Calu3 (cell line): ENCODE results near the gene AMDHD2. TPM values are rescaled to one million over a fixed set of nuclear protein-coding genes. Genes with fewer than 3 reads are reported as not detected.
A peak's percentile ranks its signal among the peaks of the same experiment; 100 is the strongest.
"Not testable (repeated sequence)": the region's sequence is repeated elsewhere in the genome, so short reads cannot be mapped to it uniquely, and the experiment has no call there.

ENCODE experiments used
- BruUV-seq: library from RNA; stranded (reverse); fragments of 400-500 nt; replicated peaks from 2 replicates; lab custom pipeline; 2021; lab: Mats Ljungman, UMichigan
- CTCF ChIA-PET: fragments of 300-600 bp; sonication (Branson Sonifier 250); formaldehyde crosslinking; loops from one replicate; lab custom pipeline; 2022; ENCODE audit warnings: antibody characterized with exemption; lab: Charles Lee
- DNase-seq: peaks from one replicate; pipeline ENCODE4 v3.0.0; 2022
- H3K27ac Mint-ChIP-seq: one replicate; pipeline ENCODE4 v1.8.0; 2022; ENCODE audit warnings: mixed read lengths; ENCODE audit not compliant: unreplicated experiment
- H3K27me3 Mint-ChIP-seq: one replicate; pipeline ENCODE4 v1.8.0; 2022; ENCODE audit warnings: mixed read lengths; ENCODE audit not compliant: unreplicated experiment
- H3K36me3 Mint-ChIP-seq: one replicate; pipeline ENCODE4 v1.8.0; 2022; ENCODE audit warnings: mild to moderate bottlenecking, moderate library complexity, mixed read lengths; ENCODE audit not compliant: insufficient read depth, unreplicated experiment
- H3K4me1 Mint-ChIP-seq: one replicate; pipeline ENCODE4 v1.8.0; 2022; ENCODE audit warnings: mild to moderate bottlenecking, low read depth, mixed read lengths; ENCODE audit not compliant: unreplicated experiment
- H3K4me3 Mint-ChIP-seq: one replicate; pipeline ENCODE4 v1.8.0; 2022; ENCODE audit warnings: mild to moderate bottlenecking, low read depth, moderate library complexity, mixed read lengths; ENCODE audit not compliant: unreplicated experiment
- H3K9me3 Mint-ChIP-seq: one replicate; pipeline ENCODE4 v1.8.0; 2022; ENCODE audit warnings: low read depth, mixed read lengths; ENCODE audit not compliant: unreplicated experiment
- intact Hi-C: fragments of 100-400 bp; cut with micrococcal nuclease; formaldehyde crosslinking; loops from one replicate; pipeline ENCODE4 v1.10.0; 2022; ENCODE audit not compliant: unreplicated experiment
- total RNA-seq: library from RNA; stranded (reverse); gene quantifications from 2 replicates; pipeline ENCODE4 v1.2.3, GENCODE V29; 2022
- TF ChIP-seq, protein P1 (sequence below): fragments of 200-600 bp; IDR thresholded peaks from one replicate; pipeline ENCODE4 v1.8.0; 2022; ENCODE audit warnings: antibody characterized with exemption; ENCODE audit not compliant: unreplicated experiment

The AMDHD2 gene
- total RNA-seq, 1 experiment from 2014 or later = 60.2 TPM

DNA sequence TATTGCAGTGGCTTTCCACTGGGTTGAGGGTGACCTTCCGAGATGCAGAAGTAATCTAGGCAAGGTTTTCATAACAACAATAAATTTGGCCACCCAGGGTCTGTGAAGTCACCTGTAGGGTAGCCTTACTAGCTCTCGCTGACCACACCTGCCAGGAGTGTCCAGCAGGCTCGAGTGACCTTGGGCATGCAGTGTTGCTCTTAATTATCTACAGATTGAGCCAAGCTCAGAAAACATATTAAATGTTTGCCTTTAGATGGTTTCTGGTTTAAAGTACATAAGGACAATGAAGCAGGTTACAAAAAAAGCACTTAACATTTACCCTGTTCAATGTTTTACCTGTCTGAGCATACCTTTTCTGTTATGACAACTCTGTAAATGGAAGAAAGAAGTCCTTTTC, 43.4 kb upstream of the AMDHD2 start:
- Mint-ChIP-seq H3K36me3 (peaks cover 32% of the 10 kb centered on the region), H3K27me3 (peaks cover 20% of the 10 kb centered on the region), H3K4me1 (peaks cover 28% of the 10 kb centered on the region), H3K27ac (no peak overlapping the region), H3K4me3 (no peak overlapping the region), H3K9me3 (no peaks in the 10 kb centered on the region)
- TF ChIP-seq, protein P1, sequence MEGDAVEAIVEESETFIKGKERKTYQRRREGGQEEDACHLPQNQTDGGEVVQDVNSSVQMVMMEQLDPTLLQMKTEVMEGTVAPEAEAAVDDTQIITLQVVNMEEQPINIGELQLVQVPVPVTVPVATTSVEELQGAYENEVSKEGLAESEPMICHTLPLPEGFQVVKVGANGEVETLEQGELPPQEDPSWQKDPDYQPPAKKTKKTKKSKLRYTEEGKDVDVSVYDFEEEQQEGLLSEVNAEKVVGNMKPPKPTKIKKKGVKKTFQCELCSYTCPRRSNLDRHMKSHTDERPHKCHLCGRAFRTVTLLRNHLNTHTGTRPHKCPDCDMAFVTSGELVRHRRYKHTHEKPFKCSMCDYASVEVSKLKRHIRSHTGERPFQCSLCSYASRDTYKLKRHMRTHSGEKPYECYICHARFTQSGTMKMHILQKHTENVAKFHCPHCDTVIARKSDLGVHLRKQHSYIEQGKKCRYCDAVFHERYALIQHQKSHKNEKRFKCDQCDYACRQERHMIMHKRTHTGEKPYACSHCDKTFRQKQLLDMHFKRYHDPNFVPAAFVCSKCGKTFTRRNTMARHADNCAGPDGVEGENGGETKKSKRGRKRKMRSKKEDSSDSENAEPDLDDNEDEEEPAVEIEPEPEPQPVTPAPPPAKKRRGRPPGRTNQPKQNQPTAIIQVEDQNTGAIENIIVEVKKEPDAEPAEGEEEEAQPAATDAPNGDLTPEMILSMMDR = no peak
- DNase-seq = no peak
- intact Hi-C loops = no loop called here
- CTCF ChIA-PET = no interaction called here
- TSS peak; percentile 51 for BruUV-seq

DNA sequence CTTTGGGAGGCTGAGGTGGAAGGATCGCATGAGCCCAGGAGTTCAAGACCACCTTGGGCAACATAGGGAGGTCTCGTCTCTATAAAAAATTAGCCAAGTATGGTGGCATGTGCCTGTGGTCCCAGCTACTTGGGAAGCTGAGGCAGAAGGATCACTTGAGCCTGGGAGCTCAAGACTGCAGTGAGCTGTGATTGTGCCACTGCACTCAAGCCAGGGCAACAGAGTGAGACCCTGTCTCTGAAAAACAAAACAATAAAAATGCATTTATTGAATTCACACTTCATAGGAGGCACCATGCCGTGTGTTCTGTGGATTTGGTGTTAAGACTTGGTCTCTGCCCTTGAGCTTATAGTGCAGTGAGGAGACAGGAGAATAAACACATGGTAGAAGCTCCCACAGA, 42.8 kb upstream of the AMDHD2 start:
- DNase-seq = no peak
- TF ChIP-seq, protein P1 = no peak
- Mint-ChIP-seq H3K36me3 (peaks cover 33% of the 10 kb centered on the region), H3K4me1 (peaks cover 28% of the 10 kb centered on the region), H3K9me3 (no peaks in the 10 kb centered on the region), H3K27me3 (peaks cover 14% of the 10 kb centered on the region), H3K4me3 (no peak overlapping the region), H3K27ac (no peak overlapping the region)
- CTCF ChIA-PET = no interaction called here
- no TSS peak for BruUV-seq
- intact Hi-C loops = no loop called here

DNA sequence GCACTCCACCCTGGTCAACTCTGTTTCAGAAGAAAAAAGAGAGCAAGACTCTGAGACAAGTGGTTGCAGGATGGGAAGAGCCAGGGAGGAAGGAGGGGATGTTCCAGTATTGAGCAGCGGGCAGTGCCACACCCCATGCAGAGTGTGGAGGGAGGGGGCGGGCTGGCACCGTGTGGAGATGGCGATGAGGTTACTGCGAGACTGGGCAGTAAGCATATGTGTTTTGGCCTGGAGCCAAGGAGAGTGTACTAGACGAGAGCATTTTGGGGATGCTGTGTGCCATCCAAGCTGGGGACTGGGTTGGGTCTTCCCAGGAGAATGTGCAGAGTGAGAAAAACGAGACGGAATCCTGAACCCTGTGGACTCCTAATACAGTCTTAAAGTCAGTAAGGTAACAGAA, 41.9 kb upstream of the AMDHD2 start:
- DNase-seq = no peak
- TF ChIP-seq, protein P1 = no peak
- Mint-ChIP-seq H3K9me3 (no peaks in the 10 kb centered on the region), H3K27me3 (peaks cover 5% of the 10 kb centered on the region), H3K36me3 (peaks cover 33% of the 10 kb centered on the region), H3K4me3 (no peak overlapping the region), H3K4me1 (peaks cover 23% of the 10 kb centered on the region), H3K27ac (no peak overlapping the region)
- intact Hi-C loops = no loop called here
- no TSS peak for BruUV-seq
- CTCF ChIA-PET = no interaction called here

DNA sequence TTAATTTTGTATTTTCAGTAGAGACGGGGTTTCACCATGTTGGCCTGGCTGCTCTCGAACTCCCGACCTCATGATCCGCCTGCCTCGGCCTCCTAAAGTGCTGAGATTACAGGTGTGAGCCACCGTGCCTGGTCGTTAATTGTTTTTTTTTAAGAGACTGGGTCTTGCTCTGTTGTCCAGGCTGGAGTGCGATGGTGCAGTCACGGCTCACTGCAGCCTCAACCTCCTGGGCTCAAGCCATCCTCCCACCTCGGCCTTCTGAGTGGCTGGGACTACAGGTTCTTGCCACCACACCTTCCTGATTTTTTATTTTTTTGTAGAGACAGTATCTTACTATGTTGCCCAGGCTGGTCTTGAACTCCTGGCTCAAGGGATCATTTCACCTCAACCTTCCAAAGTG, 40.2 kb upstream of the AMDHD2 start:
- H3K4me3 Mint-ChIP-seq, H3K27me3 Mint-ChIP-seq, H3K27ac Mint-ChIP-seq, intact Hi-C loops, DNase-seq, BruUV-seq, CTCF ChIA-PET, H3K9me3 Mint-ChIP-seq: not testable (repeated sequence)
- H3K4me1 Mint-ChIP-seq = peaks cover 20% of the 10 kb centered on the region
- peaks cover 17% of the 10 kb centered on the region for H3K36me3 Mint-ChIP-seq

DNA sequence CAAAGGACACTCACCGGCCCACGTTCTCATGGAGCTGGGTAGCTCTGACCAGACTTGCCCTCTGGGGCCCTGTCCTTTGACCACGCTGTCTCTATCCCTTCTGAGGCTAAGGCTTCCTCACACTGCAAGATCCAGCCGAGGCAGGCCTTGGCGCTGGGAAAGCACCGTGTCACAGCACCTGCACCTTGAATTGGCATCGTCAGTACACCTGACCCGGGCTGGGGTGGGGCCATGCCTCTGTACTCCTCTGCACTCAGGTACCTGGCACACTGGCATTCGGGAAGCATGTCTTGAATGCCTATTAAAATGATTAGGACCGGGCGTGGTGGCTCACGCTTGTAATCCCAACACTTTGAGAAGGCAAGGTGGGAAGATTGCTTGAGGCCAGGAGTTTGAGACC, 39.2 kb upstream of the AMDHD2 start:
- no peaks in the 10 kb centered on the region for H3K27me3 Mint-ChIP-seq
- peaks cover 18% of the 10 kb centered on the region for H3K4me1 Mint-ChIP-seq
- peaks cover 11% of the 10 kb centered on the region for H3K36me3 Mint-ChIP-seq
- no peak overlapping the region for H3K27ac Mint-ChIP-seq
- no TSS peak for BruUV-seq
- no peak for DNase-seq
- intact Hi-C loops = no loop called here
- no peaks in the 10 kb centered on the region for H3K9me3 Mint-ChIP-seq
- TF ChIP-seq, protein P1 = no peak
- H3K4me3 Mint-ChIP-seq = no peak overlapping the region
- CTCF ChIA-PET = no interaction called here
